GM12875 (cell line): Measurements from ENCODE around the gene DCUN1D1.

Experiments
- H3K4me3 ChIP-seq: one replicate; pipeline ENCODE4 v1.5.1; 2011; ENCODE audit warnings: low read depth, low read length, control low read depth
- TF ChIP-seq, protein P1 (sequence below): IDR thresholded peaks from 2 replicates; pipeline ENCODE4 v1.5.1; 2011; ENCODE audit warnings: low read depth, mild to moderate bottlenecking, control low read depth, inconsistent platforms, low read length, moderate library complexity, borderline replicate concordance; ENCODE audit not compliant: insufficient read depth

The DCUN1D1 gene

DNA sequence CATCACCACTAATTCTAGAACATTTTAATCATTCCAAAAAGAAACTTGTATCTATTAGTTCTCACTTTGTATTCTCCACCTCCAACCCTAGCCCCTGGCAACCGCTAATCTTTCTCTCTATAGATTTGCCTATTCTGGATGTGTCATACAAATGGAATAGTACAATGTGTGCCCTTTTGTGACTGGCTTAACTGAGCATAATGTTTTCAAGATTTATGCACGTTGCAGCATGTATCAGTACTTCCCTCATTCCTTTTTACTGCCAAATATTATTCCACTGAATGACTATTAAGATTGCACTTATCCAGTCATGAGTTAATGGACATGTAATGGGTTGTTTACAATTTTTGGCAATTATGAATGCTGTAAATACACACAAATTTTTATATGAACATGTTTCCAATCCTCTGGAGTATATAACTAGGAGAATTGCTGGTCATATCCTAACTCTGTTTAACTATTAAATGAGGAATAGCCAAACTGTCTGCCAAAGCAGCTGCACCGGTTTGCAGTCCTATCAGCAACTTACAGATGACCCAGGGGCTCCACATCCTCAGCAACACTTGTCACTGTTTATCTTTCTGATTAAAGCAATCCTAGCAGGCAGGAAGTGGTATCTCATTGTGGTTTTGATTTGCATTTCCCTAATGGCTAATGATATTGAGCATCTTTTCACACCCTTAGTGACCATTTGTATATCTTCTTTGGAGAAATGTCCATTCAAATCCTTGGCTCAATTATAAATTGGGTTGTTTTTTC, 42.9 kb downstream of the DCUN1D1 start:
- H3K4me3 ChIP-seq = no peak overlapping the region
- TF ChIP-seq, protein P1, sequence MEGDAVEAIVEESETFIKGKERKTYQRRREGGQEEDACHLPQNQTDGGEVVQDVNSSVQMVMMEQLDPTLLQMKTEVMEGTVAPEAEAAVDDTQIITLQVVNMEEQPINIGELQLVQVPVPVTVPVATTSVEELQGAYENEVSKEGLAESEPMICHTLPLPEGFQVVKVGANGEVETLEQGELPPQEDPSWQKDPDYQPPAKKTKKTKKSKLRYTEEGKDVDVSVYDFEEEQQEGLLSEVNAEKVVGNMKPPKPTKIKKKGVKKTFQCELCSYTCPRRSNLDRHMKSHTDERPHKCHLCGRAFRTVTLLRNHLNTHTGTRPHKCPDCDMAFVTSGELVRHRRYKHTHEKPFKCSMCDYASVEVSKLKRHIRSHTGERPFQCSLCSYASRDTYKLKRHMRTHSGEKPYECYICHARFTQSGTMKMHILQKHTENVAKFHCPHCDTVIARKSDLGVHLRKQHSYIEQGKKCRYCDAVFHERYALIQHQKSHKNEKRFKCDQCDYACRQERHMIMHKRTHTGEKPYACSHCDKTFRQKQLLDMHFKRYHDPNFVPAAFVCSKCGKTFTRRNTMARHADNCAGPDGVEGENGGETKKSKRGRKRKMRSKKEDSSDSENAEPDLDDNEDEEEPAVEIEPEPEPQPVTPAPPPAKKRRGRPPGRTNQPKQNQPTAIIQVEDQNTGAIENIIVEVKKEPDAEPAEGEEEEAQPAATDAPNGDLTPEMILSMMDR = no peak

DNA sequence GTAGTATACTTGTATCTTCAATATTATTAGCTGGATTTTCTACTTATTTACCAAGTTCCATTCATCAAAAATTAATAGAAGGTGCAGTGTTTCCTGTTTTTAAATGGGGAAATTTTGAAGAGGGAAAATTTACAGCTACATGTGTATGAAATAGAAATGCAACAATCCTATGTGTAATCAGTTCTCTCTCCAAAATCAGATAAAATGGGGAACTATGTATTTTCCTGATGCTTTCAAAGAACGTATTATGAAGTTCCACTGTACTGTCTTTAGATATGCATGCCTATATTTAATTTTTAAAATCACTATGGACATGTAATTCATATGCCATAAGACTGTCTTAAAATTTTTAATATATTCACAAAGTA, 43.4 kb downstream of the DCUN1D1 start:
- TF ChIP-seq, protein P1 = no peak
- H3K4me3 ChIP-seq = no peak overlapping the region

DNA sequence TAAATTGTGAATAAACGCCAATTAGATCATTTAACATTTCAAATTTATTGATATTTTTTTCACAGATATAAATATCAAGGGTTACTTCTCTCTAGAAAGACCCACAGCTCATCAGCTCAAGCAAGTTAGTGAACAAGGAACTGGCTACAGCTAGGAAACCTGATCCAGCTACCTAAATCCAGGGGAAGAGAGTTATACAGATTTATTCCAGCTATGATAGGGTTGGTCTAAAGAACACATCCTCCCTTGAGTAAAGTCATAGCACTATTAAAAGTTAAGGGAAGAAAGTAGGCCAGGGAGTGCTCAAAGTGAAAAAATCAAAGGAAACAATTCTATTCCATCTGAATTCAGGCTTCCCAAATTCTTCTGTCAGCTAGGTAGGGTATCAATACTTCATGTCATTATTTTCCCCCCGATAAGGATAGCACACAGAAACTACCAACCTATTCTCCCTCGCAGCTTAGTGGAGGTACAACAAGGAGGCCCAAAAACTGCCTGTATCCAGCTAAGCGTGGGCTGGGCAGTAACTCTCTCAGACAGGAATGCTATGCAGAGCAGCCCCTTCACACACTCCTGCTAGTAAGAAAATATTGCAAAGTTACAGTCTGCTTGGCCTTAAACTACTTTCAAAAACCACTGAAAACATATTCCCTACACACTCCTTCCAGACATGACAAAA, 44.0 kb downstream of the DCUN1D1 start:
- TF ChIP-seq, protein P1 = no peak
- no peak overlapping the region for H3K4me3 ChIP-seq

DNA sequence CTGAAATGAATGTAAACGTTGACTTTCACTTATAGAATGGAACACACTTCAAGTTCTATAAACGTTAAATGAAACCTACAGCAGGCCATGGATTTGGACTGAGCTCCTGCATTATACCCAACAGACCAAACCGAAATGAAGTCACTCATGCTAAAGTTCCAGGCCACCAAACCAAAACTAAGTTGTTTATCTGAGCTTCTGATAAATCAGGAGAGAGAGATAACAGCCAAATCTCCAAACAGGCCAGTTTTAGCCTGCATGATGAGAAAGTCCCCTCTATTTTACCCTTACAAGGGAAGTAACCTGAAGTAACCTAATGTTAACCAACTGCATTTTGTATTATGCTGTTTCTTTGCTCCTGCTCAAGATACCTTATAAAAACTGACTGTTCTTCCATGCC, 44.5 kb downstream of the DCUN1D1 start:
- TF ChIP-seq, protein P1 = no peak
- H3K4me3 ChIP-seq = no peak overlapping the region

DNA sequence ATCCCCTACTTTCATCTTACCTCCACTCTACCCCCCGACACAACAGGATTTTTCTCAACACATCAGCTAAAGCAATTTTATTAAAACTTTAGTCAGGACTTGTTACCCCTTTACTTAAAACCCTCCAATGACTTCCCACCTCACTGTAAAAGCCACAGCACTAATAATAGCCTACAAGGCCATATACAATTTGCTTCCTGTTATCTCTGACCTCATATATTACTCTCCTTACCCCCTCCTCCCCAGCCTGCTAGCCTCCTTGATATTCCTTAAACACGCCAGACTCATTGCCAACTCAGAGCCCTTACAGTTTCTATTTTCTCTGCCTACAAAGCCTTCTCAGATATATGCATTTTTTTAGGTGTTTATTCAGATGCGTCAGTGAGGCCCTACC, 54.4 kb downstream of the DCUN1D1 start:
- TF ChIP-seq, protein P1 = no peak
- no peak overlapping the region for H3K4me3 ChIP-seq

DNA sequence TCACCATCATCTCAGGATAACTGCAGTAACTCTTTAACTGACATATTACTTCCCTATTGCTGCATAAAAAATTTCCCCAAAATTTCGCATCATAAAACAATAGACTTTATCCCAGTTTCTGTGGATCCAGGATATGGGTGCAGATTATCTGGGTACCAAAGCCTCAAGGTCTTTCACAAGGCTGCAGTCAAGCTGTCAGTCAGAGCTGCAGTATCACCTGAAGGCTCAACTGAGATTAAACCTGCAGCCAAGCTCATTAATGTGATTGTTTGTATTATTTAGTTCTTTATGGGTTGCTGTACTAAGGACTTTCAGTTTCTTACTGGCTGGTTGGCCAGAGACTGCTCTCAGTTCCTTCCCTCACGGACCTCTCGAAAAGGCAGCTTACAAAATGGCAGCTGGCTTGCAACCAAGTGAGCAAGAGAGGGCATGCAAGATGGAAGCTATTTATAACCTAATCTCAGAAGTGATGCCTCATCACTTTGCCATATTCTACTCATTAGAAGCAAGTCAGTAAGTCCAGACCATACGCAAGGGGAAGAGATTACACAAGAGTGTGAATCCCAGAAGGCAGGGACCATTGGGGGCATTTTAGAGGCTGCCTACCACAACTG, 54.9 kb downstream of the DCUN1D1 start:
- H3K4me3 ChIP-seq = no peak overlapping the region
- TF ChIP-seq, protein P1 = no peak
